Measurements from ENCODE around the gene HDAC1. TPM values are rescaled to one million over a fixed set of nuclear protein-coding genes. Genes with fewer than 3 reads are reported as not detected.
"Not testable (repeated sequence)": the region's sequence is repeated elsewhere in the genome, so short reads cannot be mapped to it uniquely, and the experiment has no call there.

The HDAC1 gene
- total and polyA plus RNA-seq, 2 of the 4 experiments (the other 2 are of a cell fraction), result 95.5 to 139 TPM

DNA sequence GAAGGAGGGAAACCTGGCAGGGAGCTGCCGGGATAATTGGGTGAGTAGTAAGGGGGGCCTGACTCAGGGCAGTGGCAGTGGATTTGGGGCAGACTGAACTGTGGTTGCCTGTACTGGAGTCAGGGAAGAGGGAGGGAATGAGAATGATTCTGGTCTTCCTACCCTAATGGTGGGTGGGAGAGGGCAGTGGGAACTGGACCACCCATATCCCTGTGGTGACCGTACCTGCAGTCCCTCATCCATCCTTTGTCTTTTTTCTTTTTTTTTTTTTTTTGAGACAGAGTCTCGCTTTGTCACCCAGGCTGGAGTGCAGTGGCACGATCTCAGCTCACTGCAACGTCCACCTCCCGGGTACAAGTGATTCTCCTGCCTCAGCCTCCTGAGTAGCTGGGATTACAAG, 63.9 kb downstream of the HDAC1 start:
- H3K9me3 ChIP-seq (ENCODE audit: control insufficient read depth, insufficient read depth, low read length); H3K27ac ChIP-seq (ENCODE audit: insufficient read depth, low read length); H4K20me1 ChIP-seq (ENCODE audit: insufficient read depth, low read length); H3K56ac ChIP-seq (ENCODE audit: extremely low read depth, insufficient read depth, low read length); H3K4me2 ChIP-seq (ENCODE audit: low read depth, low read length); H2BK15ac ChIP-seq (ENCODE audit: low read depth, low read length); H3K23ac ChIP-seq (ENCODE audit: low read depth, low read length); ATAC-seq (ENCODE audit: low read depth); CTCF ChIA-PET; H2AK9ac ChIP-seq (replicated peaks; ENCODE audit: low read depth, low read length, poor library complexity); H3K36me3 ChIP-seq (ENCODE audit: control insufficient read depth, insufficient read depth, low read length); H3K9ac ChIP-seq (ENCODE audit: low read depth, low read length); POLR2A ChIA-PET (ENCODE audit: unreplicated experiment); BruUV-seq (replicated peaks); H3K4me3 ChIP-seq (ENCODE audit: insufficient read depth, low read depth, low read length); intact Hi-C loops (cut with micrococcal nuclease); H2BK5ac ChIP-seq (ENCODE audit: low read depth, low read length, poor library complexity, severe bottlenecking); H4K5ac ChIP-seq (ENCODE audit: low read depth, low read length); in situ Hi-C loops (cut with MboI; ENCODE audit: low sequenced_read_pairs); H2AFZ ChIP-seq (replicated peaks; ENCODE audit: low read length, poor library complexity); H4K8ac ChIP-seq (ENCODE audit: low read depth in 2 of 2, low read length in 2 of 2); H3K18ac ChIP-seq (ENCODE audit: low read depth, low read length); H3K14ac ChIP-seq (replicated peaks; ENCODE audit: low read depth, low read length); H2BK20ac ChIP-seq (ENCODE audit: low read depth, low read length); dilution Hi-C loops (cut with HindIII; ENCODE audit: low sequenced_read_pairs, unreplicated experiment); H2BK120ac ChIP-seq (ENCODE audit: low read depth, low read length); H4K91ac ChIP-seq (ENCODE audit: insufficient read depth, low read depth, low read length); H3K4ac ChIP-seq (ENCODE audit: low read depth, low read length); H2AK5ac ChIP-seq (ENCODE audit: low read depth, low read length); H3K27me3 ChIP-seq (ENCODE audit: control insufficient read depth, insufficient read depth, low read length); DNase-seq: not testable (repeated sequence)
- peaks cover 8 to 23% of the 10 kb centered on the region in 2 experiments; a peak in 3 of 4 replicates for H3K79me1 ChIP-seq (ENCODE audit: low read depth in 1 of 2, low read length in 2 of 2)
- peaks cover 18% of the 10 kb centered on the region for H3K9me1 ChIP-seq (ENCODE audit: insufficient read depth, low read length)
- 60% methylated on average over 1 of the region's 6 CpGs; no CpG with 5 or more reads in 1 of the 2 experiments for WGBS, 2 experiments (ENCODE audit: extremely low coverage in 2 of 2, insufficient read length in 1 of 2)
- peaks cover 20% of the 10 kb centered on the region for H3K4me1 ChIP-seq (ENCODE audit: control insufficient read depth, insufficient read depth, low read length)

Measured in IMR-90 (cell line).